ENCODE data around the gene PSMD1.

- TF ChIP-seq CTCF (IDR thresholded peaks at IDR 0.05; ENCODE audit: low read depth, low read length) (no peak), EZH2phosphoT487 (IDR thresholded peaks at IDR 0.05; ENCODE audit: low read depth) (no peak)
Measured at GRCh38 chr2:231049286-231050017, 7.2 kb upstream of the PSMD1 start.

All from OCI-LY3 (cell line).